Astrocyte (in vitro differentiated cells and primary cell): ENCODE results near the gene NWD2.

ENCODE experiments used
- CTCF ChIP-seq: IDR thresholded peaks from 2 replicates; pipeline ENCODE4 v1.5.1; 2011; ENCODE audit warnings: low read depth, mild to moderate bottlenecking, inconsistent platforms, low read length, moderate library complexity; ENCODE audit not compliant: insufficient read depth
- EZH2 ChIP-seq: IDR thresholded peaks from 2 replicates; pipeline ENCODE4 v1.6.1; 2012; ENCODE audit warnings: mild to moderate bottlenecking, low read length, inconsistent platforms; ENCODE audit not compliant: insufficient read depth

- TF ChIP-seq CTCF (no peak), EZH2 (no peak)
Measured at GRCh38 chr4:37489697-37490096, 245.2 kb downstream of the NWD2 start.
